ACC112 (cell line): ENCODE data around the gene PLA2G2C.

Experiments
- H2AFZ ChIP-seq: fragments of 200-600 bp; sonication (generic); one replicate; pipeline ENCODE4 v1.6.0; 2017; ENCODE audit warnings: antibody characterized with exemption, low read length; ENCODE audit not compliant: unreplicated experiment
- H3K27ac ChIP-seq: fragments of 200-600 bp; sonication (generic); 2 replicates; pipeline ENCODE4 v1.5.1; 2014; ENCODE audit warnings: low read depth, mild to moderate bottlenecking, antibody characterized with exemption, low read length, moderate library complexity
- H3K27me3 ChIP-seq: fragments of 200-600 bp; sonication (generic); 2 replicates; pipeline ENCODE4 v1.6.1; 2014; ENCODE audit warnings: mild to moderate bottlenecking, antibody characterized with exemption, low read length, moderate library complexity, mixed read lengths; ENCODE audit not compliant: insufficient read depth
- H3K36me3 ChIP-seq: fragments of 200-600 bp; sonication (generic); 2 replicates; pipeline ENCODE4 v1.6.1; 2016; ENCODE audit warnings: mild to moderate bottlenecking, antibody characterized with exemption, low read length, moderate library complexity, mixed read lengths; ENCODE audit not compliant: insufficient read depth
- H3K4me1 ChIP-seq: fragments of 200-600 bp; sonication (generic); one replicate; pipeline ENCODE4 v1.6.1; 2016; ENCODE audit warnings: low read length, mixed read lengths; ENCODE audit not compliant: insufficient read depth, unreplicated experiment, control insufficient read depth
- H3K4me3 ChIP-seq: fragments of 200-600 bp; sonication (generic); 2 replicates; pipeline ENCODE4 v1.5.1; 2014; ENCODE audit warnings: mild to moderate bottlenecking, low read depth, low read length
- H3K79me2 ChIP-seq: fragments of 200-600 bp; sonication (generic); one replicate; pipeline ENCODE4 v1.6.0; 2016; ENCODE audit warnings: low read length; ENCODE audit not compliant: control insufficient read depth, unreplicated experiment, insufficient read depth

Gene PLA2G2C

GRCh38 chr1:20202166-20202565, 15.8 kb upstream of the PLA2G2C start:
- Histone ChIP-seq H3K4me1 (no peaks in the 10 kb centered on the region), H3K36me3 (no peaks in the 10 kb centered on the region), H3K79me2 (no peaks in the 10 kb centered on the region), H3K27ac (no peak overlapping the region), H3K27me3 (peaks cover 62% of the 10 kb centered on the region), H3K4me3 (no peak overlapping the region), H2AFZ (no peak overlapping the region)

- Histone ChIP-seq H3K27me3 (peaks cover 65% of the 10 kb centered on the region), H3K36me3 (no peaks in the 10 kb centered on the region), H3K79me2 (no peaks in the 10 kb centered on the region), H3K4me1 (no peaks in the 10 kb centered on the region), H3K4me3 (no peak overlapping the region), H3K27ac (no peak overlapping the region), H2AFZ (no peak overlapping the region)
Observed at GRCh38 chr1:20200966-20201365, 14.6 kb upstream of the PLA2G2C start.

GRCh38 chr1:20199840-20200239, 13.5 kb upstream of the PLA2G2C start:
- Histone ChIP-seq H3K36me3 (no peaks in the 10 kb centered on the region), H3K27me3 (peaks cover 71% of the 10 kb centered on the region), H3K79me2 (no peaks in the 10 kb centered on the region), H3K4me3 (no peak overlapping the region), H3K27ac (no peak overlapping the region), H2AFZ (no peak overlapping the region), H3K4me1 (no peaks in the 10 kb centered on the region)

GRCh38 chr1:20199403-20199802, 13.1 kb upstream of the PLA2G2C start:
- no peak overlapping the region for H3K27ac ChIP-seq
- no peaks in the 10 kb centered on the region for H3K79me2 ChIP-seq
- H3K4me1 ChIP-seq, result no peaks in the 10 kb centered on the region
- peaks cover 75% of the 10 kb centered on the region for H3K27me3 ChIP-seq
- H3K4me3 ChIP-seq, result no peak overlapping the region
- no peaks in the 10 kb centered on the region for H3K36me3 ChIP-seq
- no peak overlapping the region for H2AFZ ChIP-seq

GRCh38 chr1:20198918-20199317, 12.6 kb upstream of the PLA2G2C start:
- Histone ChIP-seq H3K27ac (no peak overlapping the region), H2AFZ (no peak overlapping the region), H3K79me2 (no peaks in the 10 kb centered on the region), H3K4me3 (no peak overlapping the region), H3K4me1 (no peaks in the 10 kb centered on the region), H3K27me3 (peaks cover 79% of the 10 kb centered on the region), H3K36me3 (no peaks in the 10 kb centered on the region)

- no peaks in the 10 kb centered on the region for H3K79me2 ChIP-seq
- H3K4me3 ChIP-seq, result no peak overlapping the region
- H3K27ac ChIP-seq, result no peak overlapping the region
- no peak overlapping the region for H2AFZ ChIP-seq
- no peaks in the 10 kb centered on the region for H3K36me3 ChIP-seq
- H3K27me3 ChIP-seq, result peaks cover 79% of the 10 kb centered on the region
- H3K4me1 ChIP-seq, result no peaks in the 10 kb centered on the region
Observed at GRCh38 chr1:20198296-20198695, 12.0 kb upstream of the PLA2G2C start.

- Histone ChIP-seq H3K36me3 (no peaks in the 10 kb centered on the region), H3K27ac (no peak overlapping the region), H2AFZ (no peak overlapping the region), H3K27me3 (peaks cover 79% of the 10 kb centered on the region), H3K79me2 (no peaks in the 10 kb centered on the region), H3K4me1 (no peaks in the 10 kb centered on the region), H3K4me3 (no peak overlapping the region)
Observed at GRCh38 chr1:20197329-20197791, 11.0 kb upstream of the PLA2G2C start.

- Histone ChIP-seq H3K27me3 (peaks cover 79% of the 10 kb centered on the region), H3K4me3 (no peak overlapping the region), H2AFZ (no peak overlapping the region), H3K79me2 (no peaks in the 10 kb centered on the region), H3K36me3 (no peaks in the 10 kb centered on the region), H3K27ac (no peak overlapping the region), H3K4me1 (no peaks in the 10 kb centered on the region)
Observed at GRCh38 chr1:20195462-20195780, 9.1 kb upstream of the PLA2G2C start.

GRCh38 chr1:20194757-20195461, 8.6 kb upstream of the PLA2G2C start:
- Histone ChIP-seq H2AFZ (no peak overlapping the region), H3K79me2 (no peaks in the 10 kb centered on the region), H3K36me3 (no peaks in the 10 kb centered on the region), H3K27me3 (peaks cover 79% of the 10 kb centered on the region), H3K4me1 (no peaks in the 10 kb centered on the region), H3K27ac (no peak overlapping the region), H3K4me3 (no peak overlapping the region)

- no peak overlapping the region for H2AFZ ChIP-seq
- H3K27ac ChIP-seq, result no peak overlapping the region
- peaks cover 79% of the 10 kb centered on the region for H3K27me3 ChIP-seq
- H3K36me3 ChIP-seq, result no peaks in the 10 kb centered on the region
- no peak overlapping the region for H3K4me3 ChIP-seq
- no peaks in the 10 kb centered on the region for H3K79me2 ChIP-seq
- no peaks in the 10 kb centered on the region for H3K4me1 ChIP-seq
Observed at GRCh38 chr1:20194224-20194623, 7.9 kb upstream of the PLA2G2C start.

GRCh38 chr1:20192871-20193411, 6.6 kb upstream of the PLA2G2C start:
- Histone ChIP-seq H3K4me3 (no peak overlapping the region), H3K27ac (no peak overlapping the region), H3K79me2 (no peaks in the 10 kb centered on the region), H3K36me3 (no peaks in the 10 kb centered on the region), H3K27me3 (peaks cover 79% of the 10 kb centered on the region), H2AFZ (no peak overlapping the region), H3K4me1 (no peaks in the 10 kb centered on the region)
